Measurements from ENCODE around the gene IFI27L2. TPM values are rescaled to one million over a fixed set of nuclear protein-coding genes. Genes with fewer than 3 reads are reported as not detected.
A peak's percentile ranks its signal among the peaks of the same experiment; 100 is the strongest.

Gene IFI27L2
- total and polyA plus RNA-seq, 2 of the 8 experiments (the other 6 are each of a cell fraction or from before 2014, with no cell fraction given): 14.0 to 69.6 TPM

- TF ChIP-seq E2F6 (IDR thresholded peaks at IDR 0.05) (peak; percentile 32; the same call in 1 of the 2 replicates), TAF1 (IDR thresholded peaks at IDR 0.05; ENCODE audit: low read depth, low read length) (no peak), SRF (IDR thresholded peaks at IDR 0.05; ENCODE audit: low read depth, low read length) (no peak), RBBP5 (IDR thresholded peaks at IDR 0.05; ENCODE audit: borderline replicate concordance, low read depth, low read length) (no peak), EGR1 (IDR thresholded peaks at IDR 0.05; ENCODE audit: borderline replicate concordance, low read depth, low read length) (no peak), CTBP2 (IDR thresholded peaks at IDR 0.05; ENCODE audit: borderline replicate concordance, insufficient read depth, insufficient read length, low read length) (no peak), GABPA (IDR thresholded peaks at IDR 0.05; ENCODE audit: borderline replicate concordance, insufficient read depth, low read length) (no peak), HDAC2 (IDR thresholded peaks at IDR 0.05; ENCODE audit: borderline replicate concordance in 1 of 2, low read depth in 2 of 2, low read length in 2 of 2) (no peak), ATF3 (IDR thresholded peaks at IDR 0.05; ENCODE audit: insufficient read depth, low read depth, low read length) (peak; percentile 51; the same call in 1 of the 2 replicates), KDM1A (IDR thresholded peaks at IDR 0.05; ENCODE audit: borderline replicate concordance, low read length) (no peak), HDAC6 (IDR thresholded peaks at IDR 0.05; ENCODE audit: low read depth, low read length) (no peak), MAX (IDR thresholded peaks at IDR 0.05) (peak; percentile 79), ASH2L (IDR thresholded peaks at IDR 0.05; ENCODE audit: low read length) (no peak), YY1 (IDR thresholded peaks at IDR 0.05; ENCODE audit: low read depth, low read length) (no peak), CBX8 (IDR thresholded peaks at IDR 0.05; ENCODE audit: borderline replicate concordance, low read depth, low read length) (no peak)
Observed at GRCh38 chr14:94144765-94145164, 15.4 kb upstream of the IFI27L2 start (continued).
